ENCODE measurements around the gene ZNF443. TPM values are rescaled to one million over a fixed set of nuclear protein-coding genes. Genes with fewer than 3 reads are reported as not detected.

ZNF443 gene
- total and polyA plus RNA-seq, 9 of the 15 experiments (the other 6 are each of a cell fraction or from before 2014, with no cell fraction given): 1.5 to 4.9 (median 2.8) TPM

DNA sequence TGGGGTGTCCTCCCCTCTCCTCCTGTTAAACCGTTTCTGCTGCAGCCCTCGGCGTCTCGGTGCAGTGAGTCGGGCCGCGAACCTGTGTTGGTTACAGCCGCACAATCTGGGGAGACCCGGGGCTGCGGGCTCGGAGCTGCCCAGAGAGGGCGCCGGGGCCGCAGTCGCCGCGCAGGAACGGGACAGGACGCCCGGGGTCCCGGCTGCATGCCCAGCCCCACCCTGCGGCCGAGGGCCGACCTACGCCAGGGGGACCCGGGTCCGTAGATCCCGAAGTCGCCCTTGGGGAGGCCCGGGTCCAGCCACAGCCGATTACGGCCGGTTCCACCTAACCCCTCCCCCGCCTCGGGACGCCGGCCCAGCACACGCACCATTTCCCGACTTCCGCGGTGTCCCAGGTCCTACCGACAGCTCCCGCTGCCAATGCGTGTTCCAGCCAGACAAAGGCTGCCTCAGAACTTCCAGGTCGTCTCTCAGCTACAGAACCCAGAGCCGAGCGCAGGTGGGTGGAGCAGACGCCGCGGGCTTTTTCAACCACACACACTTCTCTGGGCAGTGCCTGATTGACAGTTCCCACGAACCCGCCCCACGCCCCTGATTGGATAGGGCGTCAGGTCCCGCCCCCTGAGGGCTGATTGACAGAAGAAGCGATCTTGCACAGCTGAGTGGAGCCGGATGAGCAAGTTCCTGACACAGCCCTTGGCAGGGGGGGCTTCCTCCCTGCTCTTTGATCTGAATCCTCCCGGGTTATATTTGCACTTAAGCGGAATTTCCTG lies at the start of gene ZNF443 (continued):
- no peak for TF ChIP-seq TFAM (CRISPR knock-in tag; conservative IDR thresholded peaks at IDR 0.05)
- TF ChIP-seq ADNP (tag; IDR thresholded peaks at IDR 0.05): no peak
- TF ChIP-seq, protein P1, sequence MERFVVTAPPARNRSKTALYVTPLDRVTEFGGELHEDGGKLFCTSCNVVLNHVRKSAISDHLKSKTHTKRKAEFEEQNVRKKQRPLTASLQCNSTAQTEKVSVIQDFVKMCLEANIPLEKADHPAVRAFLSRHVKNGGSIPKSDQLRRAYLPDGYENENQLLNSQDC (CRISPR knock-in tag; IDR thresholded peaks at IDR 0.05): no peak
- TF ChIP-seq RBM15 (IDR thresholded peaks at IDR 0.05; ENCODE audit: insufficient read depth, low read length): no peak
- TF ChIP-seq, protein P2, sequence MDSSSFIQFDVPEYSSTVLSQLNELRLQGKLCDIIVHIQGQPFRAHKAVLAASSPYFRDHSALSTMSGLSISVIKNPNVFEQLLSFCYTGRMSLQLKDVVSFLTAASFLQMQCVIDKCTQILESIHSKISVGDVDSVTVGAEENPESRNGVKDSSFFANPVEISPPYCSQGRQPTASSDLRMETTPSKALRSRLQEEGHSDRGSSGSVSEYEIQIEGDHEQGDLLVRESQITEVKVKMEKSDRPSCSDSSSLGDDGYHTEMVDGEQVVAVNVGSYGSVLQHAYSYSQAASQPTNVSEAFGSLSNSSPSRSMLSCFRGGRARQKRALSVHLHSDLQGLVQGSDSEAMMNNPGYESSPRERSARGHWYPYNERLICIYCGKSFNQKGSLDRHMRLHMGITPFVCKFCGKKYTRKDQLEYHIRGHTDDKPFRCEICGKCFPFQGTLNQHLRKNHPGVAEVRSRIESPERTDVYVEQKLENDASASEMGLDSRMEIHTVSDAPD (CRISPR knock-in tag; IDR thresholded peaks at IDR 0.05): no peak
- TF ChIP-seq SAP30 (IDR thresholded peaks at IDR 0.05; ENCODE audit: borderline replicate concordance, insufficient read depth, low read depth, low read length, poor library complexity, severe bottlenecking): peak; percentile 71
- TF ChIP-seq CCAR2 (IDR thresholded peaks at IDR 0.05; ENCODE audit: low read depth, low read length): no peak
- no peak for TF ChIP-seq CBX5 (IDR thresholded peaks at IDR 0.05; ENCODE audit: borderline replicate concordance, low read depth)
- peak; percentile 82 for TF ChIP-seq FOS (IDR thresholded peaks at IDR 0.05; ENCODE audit: extremely low read depth, insufficient read length)
- peak; percentile 56 for TF ChIP-seq CHD1 (IDR thresholded peaks at IDR 0.05; ENCODE audit: low read length)
- TF ChIP-seq THRAP3 (IDR thresholded peaks at IDR 0.05; ENCODE audit: borderline replicate concordance): no peak
- no peak for TF ChIP-seq RCOR1 (IDR thresholded peaks at IDR 0.05; ENCODE audit: borderline replicate concordance in 1 of 2, low read depth in 2 of 2, low read length in 2 of 2)
- TF ChIP-seq, protein P3, sequence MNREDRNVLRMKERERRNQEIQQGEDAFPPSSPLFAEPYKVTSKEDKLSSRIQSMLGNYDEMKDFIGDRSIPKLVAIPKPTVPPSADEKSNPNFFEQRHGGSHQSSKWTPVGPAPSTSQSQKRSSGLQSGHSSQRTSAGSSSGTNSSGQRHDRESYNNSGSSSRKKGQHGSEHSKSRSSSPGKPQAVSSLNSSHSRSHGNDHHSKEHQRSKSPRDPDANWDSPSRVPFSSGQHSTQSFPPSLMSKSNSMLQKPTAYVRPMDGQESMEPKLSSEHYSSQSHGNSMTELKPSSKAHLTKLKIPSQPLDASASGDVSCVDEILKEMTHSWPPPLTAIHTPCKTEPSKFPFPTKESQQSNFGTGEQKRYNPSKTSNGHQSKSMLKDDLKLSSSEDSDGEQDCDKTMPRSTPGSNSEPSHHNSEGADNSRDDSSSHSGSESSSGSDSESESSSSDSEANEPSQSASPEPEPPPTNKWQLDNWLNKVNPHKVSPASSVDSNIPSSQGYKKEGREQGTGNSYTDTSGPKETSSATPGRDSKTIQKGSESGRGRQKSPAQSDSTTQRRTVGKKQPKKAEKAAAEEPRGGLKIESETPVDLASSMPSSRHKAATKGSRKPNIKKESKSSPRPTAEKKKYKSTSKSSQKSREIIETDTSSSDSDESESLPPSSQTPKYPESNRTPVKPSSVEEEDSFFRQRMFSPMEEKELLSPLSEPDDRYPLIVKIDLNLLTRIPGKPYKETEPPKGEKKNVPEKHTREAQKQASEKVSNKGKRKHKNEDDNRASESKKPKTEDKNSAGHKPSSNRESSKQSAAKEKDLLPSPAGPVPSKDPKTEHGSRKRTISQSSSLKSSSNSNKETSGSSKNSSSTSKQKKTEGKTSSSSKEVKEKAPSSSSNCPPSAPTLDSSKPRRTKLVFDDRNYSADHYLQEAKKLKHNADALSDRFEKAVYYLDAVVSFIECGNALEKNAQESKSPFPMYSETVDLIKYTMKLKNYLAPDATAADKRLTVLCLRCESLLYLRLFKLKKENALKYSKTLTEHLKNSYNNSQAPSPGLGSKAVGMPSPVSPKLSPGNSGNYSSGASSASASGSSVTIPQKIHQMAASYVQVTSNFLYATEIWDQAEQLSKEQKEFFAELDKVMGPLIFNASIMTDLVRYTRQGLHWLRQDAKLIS (CRISPR knock-in tag; IDR thresholded peaks at IDR 0.05): no peak
- TF ChIP-seq RFX7 (CRISPR knock-in tag; IDR thresholded peaks at IDR 0.05): no peak
- TF ChIP-seq FOXA1 (IDR thresholded peaks at IDR 0.05; ENCODE audit: borderline replicate concordance): no peak
- no peak for TF ChIP-seq KHSRP (IDR thresholded peaks at IDR 0.05)
- no peak for TF ChIP-seq HDGF (IDR thresholded peaks at IDR 0.05)
- TF ChIP-seq SIX5 (IDR thresholded peaks at IDR 0.05; ENCODE audit: borderline replicate concordance in 1 of 2, insufficient read depth in 1 of 2, low read depth in 1 of 2, low read length in 2 of 2): no peak
- TF ChIP-seq LCOR (CRISPR knock-in tag; IDR thresholded peaks at IDR 0.05): no peak
- TF ChIP-seq POLR2B (IDR thresholded peaks at IDR 0.05; ENCODE audit: low read depth, partially characterized antibody): no peak
- no peak for TF ChIP-seq ARID1B (IDR thresholded peaks at IDR 0.05)
- no peak for TF ChIP-seq NFIC (IDR thresholded peaks at IDR 0.05)
- TF ChIP-seq NFXL1 (CRISPR knock-in tag; IDR thresholded peaks at IDR 0.05): no peak
- no peak for TF ChIP-seq IFI16 (CRISPR knock-in tag; IDR thresholded peaks at IDR 0.05)

Data from K562 (cell line).